Measurements from ENCODE around the gene CABP7.

CABP7 gene

GRCh38 chr22:29726512-29727130, 6.8 kb downstream of the CABP7 start:
- FAIRE-seq, result no peak

GRCh38 chr22:29727131-29727523, 7.3 kb downstream of the CABP7 start:
- FAIRE-seq, result no peak

GRCh38 chr22:29729161-29729560, 9.4 kb downstream of the CABP7 start:
- no peak for FAIRE-seq

- FAIRE-seq, result no peak
Observed at GRCh38 chr22:29731058-29731850, 11.5 kb downstream of the CABP7 start.

- no peak for FAIRE-seq
Observed at GRCh38 chr22:29732883-29733282, 13.1 kb downstream of the CABP7 start.

- FAIRE-seq, result no peak
Observed at GRCh38 chr22:29733362-29734201, 13.8 kb downstream of the CABP7 start.

GRCh38 chr22:29734406-29734805, 14.6 kb downstream of the CABP7 start:
- no peak for FAIRE-seq

GRCh38 chr22:29734838-29735237, 15.0 kb downstream of the CABP7 start:
- no peak for FAIRE-seq

GRCh38 chr22:29735416-29735815, 15.6 kb downstream of the CABP7 start:
- FAIRE-seq, result no peak

GRCh38 chr22:29737251-29738117, 17.7 kb downstream of the CABP7 start:
- no peak for FAIRE-seq

GRCh38 chr22:29738118-29738815, 18.5 kb downstream of the CABP7 start:
- FAIRE-seq, result no peak

GRCh38 chr22:29739346-29739875, 19.6 kb downstream of the CABP7 start:
- no peak for FAIRE-seq

- no peak for FAIRE-seq
Observed at GRCh38 chr22:29740216-29740615, 20.4 kb downstream of the CABP7 start.

GRCh38 chr22:29741926-29742325, 22.1 kb downstream of the CABP7 start:
- no peak for FAIRE-seq

- FAIRE-seq, result no peak
Observed at GRCh38 chr22:29742326-29742725, 22.5 kb downstream of the CABP7 start.

- no peak for FAIRE-seq
Observed at GRCh38 chr22:29744902-29745301, 25.1 kb downstream of the CABP7 start.

- FAIRE-seq, result no peak
Observed at GRCh38 chr22:29747832-29748231, 28.0 kb downstream of the CABP7 start.

GRCh38 chr22:29748248-29748893, 28.6 kb downstream of the CABP7 start:
- no peak for FAIRE-seq

GRCh38 chr22:29750029-29750428, 30.2 kb downstream of the CABP7 start:
- no peak for FAIRE-seq

- FAIRE-seq, result no peak
Observed at GRCh38 chr22:29750559-29751538, 31.0 kb downstream of the CABP7 start.

Measured in TTC549 (cell line).